Measurements from ENCODE around the gene TTLL1. TPM values are rescaled to one million over a fixed set of nuclear protein-coding genes. Genes with fewer than 3 reads are reported as not detected.

The TTLL1 gene
- polyA plus RNA-seq, 3 donors = 4.7 to 6.0 (median 5.6) TPM

GRCh38 chr22:43053176-43053575, 36.0 kb downstream of the TTLL1 start:
- Histone ChIP-seq H3K9ac (ENCODE audit: insufficient read depth, low read length, poor library complexity, severe bottlenecking) (no peak overlapping the region), H2AFZ (ENCODE audit: insufficient read depth, low read depth, low read length, poor library complexity, severe bottlenecking) (no peak overlapping the region), H3K4me1 (ENCODE audit: control insufficient read depth in 1 of 2, insufficient read depth in 2 of 2, low read length in 2 of 2) (no peaks in the 10 kb centered on the region), H3K9me3 (replicated peaks in 1 of 2; ENCODE audit: control insufficient read depth in 1 of 2, insufficient read depth in 1 of 2, low read length in 2 of 2) (no peaks in the 10 kb centered on the region), H3K4me2 (replicated peaks; ENCODE audit: extremely low read depth, low read length, poor library complexity, severe bottlenecking) (no peak overlapping the region), H3K27me3 (ENCODE audit: control insufficient read depth in 2 of 2, insufficient read depth in 2 of 2, low read length in 2 of 2) (no peaks in the 10 kb centered on the region), H3K36me3 (replicated peaks in 1 of 2; ENCODE audit: control insufficient read depth in 1 of 2, insufficient read depth in 2 of 2, low read length in 2 of 2) (peaks cover 6 to 11% of the 10 kb centered on the region in 2 donors), H3K27ac (ENCODE audit: low read depth in 1 of 2, low read length in 2 of 2) (no peak overlapping the region), H3K4me3 (replicated peaks in 1 of 3; ENCODE audit: low read depth in 2 of 3, low read length in 3 of 3) (no peak overlapping the region), H4K20me1 (ENCODE audit: insufficient read depth, low read length) (no peaks in the 10 kb centered on the region), H3K79me2 (ENCODE audit: insufficient read depth, low read length) (no peaks in the 10 kb centered on the region)
- no peaks in the 10 kb centered on the region for H3K4me1 Mint-ChIP-seq
- TF ChIP-seq, protein P1, sequence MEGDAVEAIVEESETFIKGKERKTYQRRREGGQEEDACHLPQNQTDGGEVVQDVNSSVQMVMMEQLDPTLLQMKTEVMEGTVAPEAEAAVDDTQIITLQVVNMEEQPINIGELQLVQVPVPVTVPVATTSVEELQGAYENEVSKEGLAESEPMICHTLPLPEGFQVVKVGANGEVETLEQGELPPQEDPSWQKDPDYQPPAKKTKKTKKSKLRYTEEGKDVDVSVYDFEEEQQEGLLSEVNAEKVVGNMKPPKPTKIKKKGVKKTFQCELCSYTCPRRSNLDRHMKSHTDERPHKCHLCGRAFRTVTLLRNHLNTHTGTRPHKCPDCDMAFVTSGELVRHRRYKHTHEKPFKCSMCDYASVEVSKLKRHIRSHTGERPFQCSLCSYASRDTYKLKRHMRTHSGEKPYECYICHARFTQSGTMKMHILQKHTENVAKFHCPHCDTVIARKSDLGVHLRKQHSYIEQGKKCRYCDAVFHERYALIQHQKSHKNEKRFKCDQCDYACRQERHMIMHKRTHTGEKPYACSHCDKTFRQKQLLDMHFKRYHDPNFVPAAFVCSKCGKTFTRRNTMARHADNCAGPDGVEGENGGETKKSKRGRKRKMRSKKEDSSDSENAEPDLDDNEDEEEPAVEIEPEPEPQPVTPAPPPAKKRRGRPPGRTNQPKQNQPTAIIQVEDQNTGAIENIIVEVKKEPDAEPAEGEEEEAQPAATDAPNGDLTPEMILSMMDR (IDR thresholded peaks at IDR 0.05) = peak; percentile 43
- H3K4me3 Mint-ChIP-seq = no peak overlapping the region
- H3K27me3 Mint-ChIP-seq (ENCODE audit: low read depth in 3 of 3) = peaks cover 0 to 2% (median 0%) of the 10 kb centered on the region in 3 donors
- 95% methylated on average over 2 of the region's 7 CpGs for WGBS (ENCODE audit: insufficient coverage)
- peaks cover 0 to 1% (median 0%) of the 10 kb centered on the region in 7 donors for H3K9me3 Mint-ChIP-seq
- H3K27ac Mint-ChIP-seq = no peak overlapping the region
- intact Hi-C loops (cut with micrococcal nuclease) = no loop called here
- peaks cover 12 to 27% of the 10 kb centered on the region in 2 donors for H3K36me3 Mint-ChIP-seq
- DNase-seq = no peak

DNA sequence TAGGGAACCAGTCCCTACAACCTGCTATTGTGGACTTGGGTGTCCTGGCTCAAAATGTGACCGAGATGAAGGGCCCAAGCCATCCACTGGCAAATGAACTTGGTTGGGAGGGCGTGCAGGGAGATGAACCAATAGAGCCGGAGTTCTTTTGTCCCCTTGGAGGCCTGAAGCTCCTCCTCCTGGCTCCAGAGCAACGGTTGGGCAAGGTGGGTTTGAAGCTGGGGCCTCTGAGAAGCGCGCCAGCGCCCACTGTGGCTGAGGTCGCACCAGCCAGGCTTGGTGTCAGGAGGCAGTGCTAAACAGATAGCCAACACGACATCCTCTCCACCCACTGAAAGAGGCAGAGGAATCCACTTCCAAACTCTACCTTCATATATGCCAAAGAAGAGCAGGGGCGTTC, 38.2 kb downstream of the TTLL1 start:
- H4K20me1 ChIP-seq (ENCODE audit: insufficient read depth, low read length) = no peaks in the 10 kb centered on the region
- H3K27me3 ChIP-seq (ENCODE audit: control insufficient read depth in 2 of 2, insufficient read depth in 2 of 2, low read length in 2 of 2) = no peaks in the 10 kb centered on the region
- H3K4me3 Mint-ChIP-seq = no peak overlapping the region
- peaks cover 6 to 11% of the 10 kb centered on the region in 2 donors for H3K36me3 ChIP-seq (replicated peaks in 1 of 2; ENCODE audit: control insufficient read depth in 1 of 2, insufficient read depth in 2 of 2, low read length in 2 of 2)
- DNase-seq = no peak
- 96% methylated on average over 4 of the region's 10 CpGs for WGBS (ENCODE audit: insufficient coverage)
- H3K27me3 Mint-ChIP-seq (ENCODE audit: low read depth in 3 of 3) = peaks cover 0 to 2% (median 0%) of the 10 kb centered on the region in 3 donors
- peaks cover 15 to 28% of the 10 kb centered on the region in 2 donors for H3K36me3 Mint-ChIP-seq
- H3K9me3 Mint-ChIP-seq = peaks cover 0 to 1% (median 0%) of the 10 kb centered on the region in 7 donors
- no peak overlapping the region for H3K27ac ChIP-seq (ENCODE audit: low read depth in 1 of 2, low read length in 2 of 2)
- TF ChIP-seq, protein P1 (IDR thresholded peaks at IDR 0.05) = no peak
- no peak overlapping the region for H3K27ac Mint-ChIP-seq
- H3K4me1 Mint-ChIP-seq = no peaks in the 10 kb centered on the region
- H3K9me3 ChIP-seq (replicated peaks in 1 of 2; ENCODE audit: control insufficient read depth in 1 of 2, insufficient read depth in 1 of 2, low read length in 2 of 2) = no peaks in the 10 kb centered on the region
- no peak overlapping the region for H2AFZ ChIP-seq (ENCODE audit: insufficient read depth, low read depth, low read length, poor library complexity, severe bottlenecking)
- no peak overlapping the region for H3K4me2 ChIP-seq (replicated peaks; ENCODE audit: extremely low read depth, low read length, poor library complexity, severe bottlenecking)
- H3K79me2 ChIP-seq (ENCODE audit: insufficient read depth, low read length) = no peaks in the 10 kb centered on the region
- intact Hi-C loops (cut with micrococcal nuclease) = no loop called here
- H3K9ac ChIP-seq (ENCODE audit: insufficient read depth, low read length, poor library complexity, severe bottlenecking) = no peak overlapping the region
- H3K4me3 ChIP-seq (replicated peaks in 1 of 3; ENCODE audit: low read depth in 2 of 3, low read length in 3 of 3) = no peak overlapping the region
- H3K4me1 ChIP-seq (ENCODE audit: control insufficient read depth in 1 of 2, insufficient read depth in 2 of 2, low read length in 2 of 2) = no peaks in the 10 kb centered on the region

All from CD14-positive monocyte (primary cell).